Osteoblast (primary cell): ENCODE results near the gene CCK. TPM values are rescaled to one million over a fixed set of nuclear protein-coding genes. Genes with fewer than 3 reads are reported as not detected.
A peak's percentile ranks its signal among the peaks of the same experiment; 100 is the strongest.

ENCODE experiments used
- DNase-seq: peaks from one replicate; pipeline ENCODE4 v3.0.0; 2011; ENCODE audit warnings: low spot score, mixed read lengths; ENCODE audit not compliant: insufficient read length; ENCODE audit errors: missing footprints
- H2AFZ ChIP-seq: 2 replicates; pipeline ENCODE4 v1.6.0; 2011; ENCODE audit warnings: mild to moderate bottlenecking, low read length
- H3K27ac ChIP-seq: 2 replicates; pipeline ENCODE4 v1.5.1; 2011; ENCODE audit warnings: mild to moderate bottlenecking, low read depth, low read length, moderate library complexity
- H3K27me3 ChIP-seq: 2 replicates; pipeline ENCODE4 v1.6.0; 2012; ENCODE audit warnings: mild to moderate bottlenecking, control low read depth, inconsistent platforms, low read length, moderate library complexity; ENCODE audit not compliant: insufficient read depth
- H3K36me3 ChIP-seq: 2 replicates; pipeline ENCODE4 v1.5.1; 2011; ENCODE audit warnings: mild to moderate bottlenecking, low read length, control low read depth, moderate library complexity; ENCODE audit not compliant: insufficient read depth
- H3K4me1 ChIP-seq: 2 replicates; pipeline ENCODE4 v1.5.1; 2011; ENCODE audit warnings: mild to moderate bottlenecking, low read length, control low read depth, moderate library complexity; ENCODE audit not compliant: insufficient read depth
- H3K4me2 ChIP-seq: 2 replicates; pipeline ENCODE4 v1.6.0; 2011; ENCODE audit warnings: mild to moderate bottlenecking, low read length; ENCODE audit not compliant: insufficient read depth
- H3K4me3 ChIP-seq: fragments of 200-600 bp; sonication (generic); 3 replicates; pipeline ENCODE4 v1.5.1; 2012; ENCODE audit warnings: mild to moderate bottlenecking, low read length, inconsistent platforms; ENCODE audit not compliant: insufficient read depth
- H3K79me2 ChIP-seq: 2 replicates; pipeline ENCODE4 v1.6.0; 2012; ENCODE audit warnings: mild to moderate bottlenecking, low read length, control low read depth, inconsistent platforms; ENCODE audit not compliant: insufficient read depth
- H3K9me3 ChIP-seq: 2 replicates; pipeline ENCODE4 v1.5.1; 2011; ENCODE audit warnings: low read depth, low read length, control low read depth
- H4K20me1 ChIP-seq: 2 replicates; pipeline ENCODE4 v1.6.0; 2012; ENCODE audit warnings: mild to moderate bottlenecking, low read length, control low read depth; ENCODE audit not compliant: insufficient read depth
- CTCF ChIP-seq: IDR thresholded peaks from 2 replicates; pipeline ENCODE4 v1.5.1; 2011; ENCODE audit warnings: mild to moderate bottlenecking, low read depth, low read length, moderate library complexity; ENCODE audit errors: extremely low read depth
- total RNA-seq: library from RNA; depleted of rRNA; stranded (reverse); fragments of >200 nt; gene quantifications from 2 replicates; pipeline ENCODE4 v1.2.3, GENCODE V29; 2012

CCK gene
- total RNA-seq, 1 donor: not detected

- Histone ChIP-seq H3K4me2 (peak overlapping the region; percentile 63), H3K4me1 (no peaks in the 10 kb centered on the region), H3K9me3 (no peaks in the 10 kb centered on the region), H3K27me3 (peaks cover 10% of the 10 kb centered on the region), H3K36me3 (peaks cover 2% of the 10 kb centered on the region), H3K79me2 (no peaks in the 10 kb centered on the region), H3K4me3 (peak overlapping the region; percentile 42), H4K20me1 (no peaks in the 10 kb centered on the region), H2AFZ (peak overlapping the region; percentile 65), H3K27ac (no peak overlapping the region)
- DNase-seq: peak; percentile 88
- TF ChIP-seq CTCF: peak; percentile 66
Observed at GRCh38 chr3:42229942-42230688, 35.9 kb downstream of the CCK start.

- peak overlapping the region; percentile 63 for H3K4me2 ChIP-seq
- no peaks in the 10 kb centered on the region for H3K4me1 ChIP-seq
- DNase-seq: no peak
- H3K36me3 ChIP-seq: peaks cover 7% of the 10 kb centered on the region
- H3K27ac ChIP-seq: no peak overlapping the region
- no peak for TF ChIP-seq CTCF
- no peak overlapping the region for H3K4me3 ChIP-seq
- H3K27me3 ChIP-seq: peaks cover 3% of the 10 kb centered on the region
- no peak overlapping the region for H2AFZ ChIP-seq
- no peaks in the 10 kb centered on the region for H4K20me1 ChIP-seq
- no peaks in the 10 kb centered on the region for H3K9me3 ChIP-seq
- no peaks in the 10 kb centered on the region for H3K79me2 ChIP-seq
Observed at GRCh38 chr3:42229266-42229941, 36.6 kb downstream of the CCK start.

- no peaks in the 10 kb centered on the region for H3K4me1 ChIP-seq
- peaks cover 2% of the 10 kb centered on the region for H3K27me3 ChIP-seq
- peaks cover 13% of the 10 kb centered on the region for H3K36me3 ChIP-seq
- no peak overlapping the region for H2AFZ ChIP-seq
- no peak overlapping the region for H3K4me3 ChIP-seq
- H3K79me2 ChIP-seq: no peaks in the 10 kb centered on the region
- no peaks in the 10 kb centered on the region for H4K20me1 ChIP-seq
- no peaks in the 10 kb centered on the region for H3K9me3 ChIP-seq
- TF ChIP-seq CTCF: peak; percentile 32
- no peak overlapping the region for H3K4me2 ChIP-seq
- no peak overlapping the region for H3K27ac ChIP-seq
- DNase-seq: no peak
Observed at GRCh38 chr3:42228796-42229195, 37.2 kb downstream of the CCK start.
